T-helper 2 cell (primary cell): Measurements from ENCODE around the gene AGTR1.

Experiments used
- DNase-seq, 5 experiments: peaks; one replicate each; pipeline versions ENCODE4 v3.0.0 to v3.0.0-alpha.2; 2012 to 2022
- total RNA-seq, 2 donors: gene quantifications; one replicate each; lab custom pipeline; 2026; lab: John Stamatoyannopoulos, UW

Gene AGTR1
- total RNA-seq = 0 reads per million in 2 donors

DNA sequence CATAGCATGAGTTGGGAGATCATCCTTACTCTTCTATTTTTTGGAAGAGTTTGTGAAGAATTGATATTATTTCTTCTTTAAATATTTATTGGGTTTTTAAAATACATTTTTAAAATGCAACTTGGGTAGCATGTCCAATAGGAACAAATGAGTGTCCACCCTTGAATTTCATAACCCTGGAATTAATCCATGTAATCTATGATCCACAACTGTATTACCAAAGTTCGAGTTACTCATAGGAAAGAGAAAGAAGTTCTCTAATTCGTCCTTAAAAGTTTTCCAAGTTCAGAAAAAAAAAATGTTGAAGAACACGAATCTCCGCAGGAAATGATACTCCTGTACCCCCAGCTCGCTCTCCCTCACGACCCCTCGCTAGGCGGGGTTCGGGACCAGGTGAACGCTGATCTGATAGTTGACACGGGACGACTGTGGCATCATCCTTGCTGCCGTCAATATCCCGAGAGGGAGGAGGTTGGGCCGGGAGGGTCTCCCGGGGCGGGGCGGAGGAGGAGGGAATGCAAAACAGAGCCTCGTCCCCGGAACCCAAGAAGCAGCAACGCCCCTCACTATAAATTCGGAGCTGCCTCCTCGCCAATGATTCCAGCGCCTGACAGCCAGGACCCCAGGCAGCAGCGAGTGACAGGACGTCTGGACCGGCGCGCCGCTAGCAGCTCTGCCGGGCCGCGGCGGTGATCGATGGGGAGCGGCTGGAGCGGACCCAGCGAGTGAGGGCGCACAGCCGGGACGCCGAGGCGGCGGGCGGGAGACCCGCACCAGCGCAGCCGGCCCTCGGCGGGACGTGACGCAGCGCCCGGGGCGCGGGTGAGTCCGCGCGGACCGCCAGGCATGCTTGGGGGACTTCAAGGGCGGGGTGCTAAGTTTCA lies at the start of gene AGTR1:
AGTR1 (plus strand) TSS at position 598 of the 884 bp plus-strand sequence. CDS start 43,133 bp downstream, outside the sequence.
- DNase-seq = no peak

GRCh38 chr3:148648685-148649352 lies 48.9 kb upstream of the AGTR1 start:
- DNase-seq = no peak

GRCh38 chr3:148651549-148651948 lies 46.2 kb upstream of the AGTR1 start:
- DNase-seq = no peak

GRCh38 chr3:148654433-148654832 lies 43.3 kb upstream of the AGTR1 start:
- no peak for DNase-seq

DNA sequence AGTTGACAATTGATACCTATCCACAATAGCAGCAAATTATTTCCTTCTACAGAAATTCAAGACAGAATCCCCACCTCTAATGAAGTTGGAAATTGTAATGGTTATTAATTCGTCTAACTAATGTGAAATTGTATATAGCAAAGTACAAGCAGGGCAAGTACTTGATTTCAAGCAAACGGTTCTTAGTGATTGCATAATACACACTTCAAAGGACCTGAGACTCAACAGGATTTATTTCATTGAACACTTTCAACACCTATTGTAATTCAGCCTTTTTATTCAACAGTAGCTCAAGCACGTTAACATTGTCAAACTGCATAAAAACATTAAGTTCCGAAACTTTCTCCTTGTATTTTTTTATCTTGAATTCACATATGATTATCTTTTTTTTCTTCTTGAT lies 40.2 kb upstream of the AGTR1 start:
- DNase-seq = no peak

DNA sequence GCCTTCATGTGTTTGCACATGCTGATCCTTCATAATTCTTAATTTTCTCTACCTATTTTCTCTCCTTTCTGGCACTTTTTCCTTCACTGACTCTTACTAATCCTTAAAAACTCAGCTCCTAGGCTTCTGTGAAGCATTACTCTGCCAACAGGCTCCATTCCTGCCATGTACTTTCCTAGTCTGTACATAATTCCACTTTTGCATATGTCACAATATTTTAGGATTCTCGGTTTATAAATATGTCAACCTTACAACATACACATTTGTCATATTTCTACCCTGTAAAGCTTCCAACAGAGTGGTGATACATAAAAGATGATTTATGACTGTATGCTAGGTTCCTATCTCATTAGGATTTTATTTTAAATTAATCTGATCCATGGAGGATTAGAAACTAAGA lies 38.2 kb upstream of the AGTR1 start:
- DNase-seq = no peak

- no peak for DNase-seq
Observed at GRCh38 chr3:148680289-148680688, 17.4 kb upstream of the AGTR1 start.

DNA sequence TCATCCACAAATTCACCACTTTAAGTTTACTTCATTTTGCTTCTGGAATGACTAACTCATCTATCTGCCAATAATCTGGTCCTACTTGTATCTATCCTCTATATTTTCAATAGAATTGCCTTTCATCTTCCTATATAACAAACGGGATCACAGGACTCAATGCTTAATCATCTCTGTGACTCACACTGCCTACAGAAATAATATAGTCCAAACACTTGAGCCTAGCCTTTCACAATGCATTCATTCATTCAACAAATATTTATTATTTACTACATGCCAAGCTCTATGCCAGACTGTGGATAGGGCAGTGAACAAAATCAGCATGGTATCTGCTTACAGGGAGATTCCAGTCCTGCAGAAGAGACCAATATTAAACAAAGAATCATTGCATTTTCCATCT lies 16.6 kb upstream of the AGTR1 start:
- DNase-seq = no peak

DNA sequence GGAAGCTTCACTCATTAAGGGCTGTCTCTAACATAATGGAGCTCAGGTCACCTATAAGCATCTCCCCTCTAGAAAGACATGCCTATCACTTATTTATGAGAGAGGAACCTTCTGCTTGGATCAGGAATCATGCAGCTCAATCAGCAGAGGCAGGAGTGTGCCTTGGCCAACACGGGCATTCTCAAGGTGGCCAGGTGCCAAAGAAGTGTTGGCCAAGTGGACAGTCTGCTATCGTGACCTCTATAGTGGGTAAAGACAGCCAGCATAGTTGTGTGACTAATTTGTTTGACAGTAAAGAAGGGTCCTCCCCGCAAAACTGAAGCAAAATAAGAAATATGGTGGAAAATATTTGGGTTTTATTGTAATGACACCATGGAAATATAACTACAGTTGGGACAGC lies 14.7 kb upstream of the AGTR1 start:
- DNase-seq = no peak

- no peak for DNase-seq
Observed at GRCh38 chr3:148694116-148694515, 3.6 kb upstream of the AGTR1 start.

- DNase-seq = no peak
Observed at GRCh38 chr3:148698190-148698810, 597 bp downstream of the AGTR1 start.

DNA sequence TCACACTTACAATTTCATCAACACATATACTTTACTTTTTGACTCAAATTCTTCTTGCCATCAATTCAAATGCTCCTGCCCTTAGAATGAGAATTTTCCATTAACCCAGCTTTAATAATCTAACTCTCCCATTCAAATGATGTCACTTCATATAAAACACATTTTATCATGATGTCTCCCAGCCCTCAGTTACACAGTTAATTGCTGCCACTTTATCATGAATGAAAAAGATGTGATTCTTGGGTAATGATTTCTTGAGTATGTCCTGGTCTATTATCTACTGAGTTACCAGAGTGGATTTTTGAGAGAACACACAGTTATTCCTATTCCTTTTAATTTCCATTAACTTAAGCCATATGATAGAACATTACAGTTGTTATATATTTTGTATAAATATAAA lies 7.6 kb downstream of the AGTR1 start:
- no peak for DNase-seq

GRCh38 chr3:148707601-148708380 lies 10.1 kb downstream of the AGTR1 start:
- DNase-seq = no peak

DNA sequence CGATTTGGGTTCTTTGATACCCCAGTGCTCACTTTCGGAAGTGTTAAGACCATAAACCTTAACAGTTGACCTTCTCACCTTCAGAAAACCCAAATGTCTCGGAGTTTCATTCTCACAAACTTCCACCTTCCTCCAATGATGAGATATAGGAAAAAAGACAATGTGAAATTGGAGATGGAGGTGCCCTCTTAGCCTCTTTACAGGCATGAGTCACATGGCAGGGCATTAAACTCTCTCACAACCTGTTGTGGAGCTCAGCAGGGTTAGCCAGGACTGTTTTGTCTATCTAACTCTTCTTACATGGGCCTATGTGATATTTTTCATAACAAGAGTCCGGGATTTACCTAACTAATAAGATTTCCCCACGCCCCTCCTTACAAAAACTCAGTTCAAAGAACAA lies 10.7 kb downstream of the AGTR1 start:
- no peak for DNase-seq

DNA sequence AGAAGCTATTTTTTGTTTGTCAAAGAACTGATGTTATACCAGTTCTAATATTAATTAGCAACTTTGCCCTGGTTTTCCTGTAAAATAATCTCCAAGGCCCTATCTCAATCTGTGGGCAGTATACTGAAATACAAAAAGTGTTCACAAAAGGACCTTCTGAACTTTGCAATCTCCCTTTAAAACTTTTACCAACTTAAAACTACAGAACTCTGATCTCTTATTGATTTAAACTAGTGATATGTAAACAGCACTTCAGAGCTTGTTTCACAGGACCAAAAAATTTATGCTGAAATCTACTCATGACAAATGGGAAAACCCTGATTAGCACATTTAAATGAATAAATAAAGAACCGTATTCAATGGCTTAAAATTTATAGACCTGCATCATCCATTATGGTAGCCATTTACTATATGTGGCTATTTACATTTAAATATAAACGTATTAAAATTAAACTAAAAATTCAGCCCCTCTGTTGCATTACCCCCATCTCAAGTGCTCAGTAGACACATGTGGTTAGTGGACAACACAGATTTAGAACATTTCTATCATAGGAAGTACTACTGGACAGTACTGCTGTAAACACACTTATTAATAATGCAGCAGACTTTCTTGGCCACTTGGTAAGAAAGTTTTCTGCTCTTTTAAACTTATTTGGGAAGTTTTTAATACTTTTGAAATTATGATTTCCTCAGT lies 12.0 kb downstream of the AGTR1 start:
- DNase-seq = no peak

DNA sequence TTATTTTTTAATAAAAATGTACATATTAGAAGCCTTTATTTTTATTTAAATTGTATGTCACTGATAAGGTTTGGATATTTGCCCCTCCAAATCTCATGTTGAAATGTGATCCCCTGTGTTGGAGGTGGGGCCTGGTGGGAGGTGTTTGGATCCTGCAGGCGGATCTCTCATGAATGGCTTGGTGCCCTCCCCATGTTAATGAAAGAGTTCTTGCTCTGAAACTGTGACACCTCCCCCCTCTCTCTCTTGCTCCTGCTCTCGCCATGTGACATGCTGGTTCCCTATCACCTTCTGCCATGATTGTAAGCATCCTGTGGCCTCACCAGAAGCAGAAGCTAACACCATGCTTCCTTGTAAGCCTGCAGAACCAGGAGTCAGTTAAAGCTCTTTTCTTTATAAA lies 13.0 kb downstream of the AGTR1 start:
- no peak for DNase-seq

DNA sequence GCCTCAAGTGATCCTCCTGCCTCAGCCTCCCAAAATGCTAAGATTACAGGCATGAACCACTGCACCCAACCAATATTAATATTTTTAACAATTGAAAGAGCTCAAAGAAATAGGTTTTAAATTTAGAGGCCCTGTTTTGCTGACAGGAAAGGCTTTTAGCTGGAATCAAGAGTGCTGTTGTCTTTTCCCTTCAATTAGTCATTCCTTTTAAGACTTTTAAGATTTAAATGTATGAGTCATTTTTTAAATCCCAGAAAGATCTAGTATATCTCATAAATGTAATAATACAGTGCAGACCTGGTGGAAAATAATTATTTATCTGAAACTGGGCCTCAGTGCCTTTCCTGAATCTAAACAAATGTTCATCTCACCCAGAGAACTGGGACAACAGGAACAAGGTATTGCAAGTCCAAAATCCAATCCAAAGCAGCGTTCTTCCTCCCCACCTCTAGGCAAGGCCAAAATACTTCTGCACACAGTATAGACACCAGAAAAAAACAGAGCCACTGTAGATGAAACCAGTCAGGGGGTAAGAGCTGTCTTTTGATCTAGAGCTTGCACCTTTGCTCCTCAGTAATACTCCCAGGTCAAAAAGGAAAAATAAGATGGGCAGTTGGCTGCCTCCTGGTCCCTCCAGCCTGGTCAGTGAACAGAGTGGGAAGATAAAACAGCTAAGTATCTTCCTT lies 14.4 kb downstream of the AGTR1 start:
- no peak for DNase-seq

DNA sequence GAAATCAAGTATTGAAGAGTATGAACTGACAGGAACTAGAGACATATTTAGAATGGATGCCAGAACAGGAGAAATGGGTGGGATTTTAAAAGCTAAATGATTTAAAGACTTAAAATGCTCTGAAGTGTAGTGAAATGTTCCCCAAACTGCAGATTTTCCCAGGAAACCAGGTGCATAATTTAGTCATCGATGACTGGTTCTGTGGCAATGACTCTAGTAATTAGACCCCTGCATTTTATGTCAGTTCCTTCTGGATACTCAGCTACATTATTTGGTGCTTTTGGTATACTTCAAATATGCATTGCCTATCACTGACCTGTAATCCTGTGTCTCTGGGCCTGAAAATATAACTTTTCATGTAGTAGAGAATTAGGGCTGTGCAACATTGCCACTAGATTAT lies 16.8 kb downstream of the AGTR1 start:
- no peak for DNase-seq

GRCh38 chr3:148716657-148717056 lies 19.0 kb downstream of the AGTR1 start:
- no peak for DNase-seq

DNA sequence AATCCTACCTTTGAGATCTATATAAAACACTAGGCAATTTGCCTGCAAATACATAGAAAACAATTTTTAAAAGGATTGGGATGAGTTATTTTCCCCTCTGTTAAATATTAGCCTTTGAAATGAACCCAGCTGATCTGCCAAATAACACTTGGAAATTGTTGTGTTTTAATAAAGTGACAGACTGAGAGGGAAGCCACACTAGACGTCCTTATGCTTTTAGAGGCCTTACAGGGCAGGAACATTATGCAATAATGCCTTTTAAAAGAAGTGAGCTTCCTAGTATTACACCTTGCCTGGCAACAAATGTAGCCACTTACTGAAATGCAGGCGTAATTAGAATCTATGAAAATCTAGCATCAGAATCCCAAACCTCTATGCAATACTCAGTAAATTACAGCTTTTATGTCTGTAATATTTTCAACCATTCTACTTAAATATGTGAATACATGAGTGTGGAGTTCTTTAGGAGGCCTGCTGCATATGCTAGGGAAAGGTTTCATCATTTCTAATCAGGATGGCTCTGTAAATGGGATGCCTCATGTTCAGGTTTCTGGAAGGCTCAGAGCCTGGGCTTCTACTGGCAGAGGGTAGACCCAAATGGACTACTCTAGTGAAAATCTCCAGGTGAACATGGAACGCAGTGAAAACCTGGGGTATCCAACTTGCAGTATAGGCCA lies 20.3 kb downstream of the AGTR1 start:
- DNase-seq = no peak
